ENCODE measurements around the gene CBFA2T3. TPM values are rescaled to one million over a fixed set of nuclear protein-coding genes. Genes with fewer than 3 reads are reported as not detected.

The CBFA2T3 gene
- total RNA-seq, 1 donor from 2014 or later, result not detected

DNA sequence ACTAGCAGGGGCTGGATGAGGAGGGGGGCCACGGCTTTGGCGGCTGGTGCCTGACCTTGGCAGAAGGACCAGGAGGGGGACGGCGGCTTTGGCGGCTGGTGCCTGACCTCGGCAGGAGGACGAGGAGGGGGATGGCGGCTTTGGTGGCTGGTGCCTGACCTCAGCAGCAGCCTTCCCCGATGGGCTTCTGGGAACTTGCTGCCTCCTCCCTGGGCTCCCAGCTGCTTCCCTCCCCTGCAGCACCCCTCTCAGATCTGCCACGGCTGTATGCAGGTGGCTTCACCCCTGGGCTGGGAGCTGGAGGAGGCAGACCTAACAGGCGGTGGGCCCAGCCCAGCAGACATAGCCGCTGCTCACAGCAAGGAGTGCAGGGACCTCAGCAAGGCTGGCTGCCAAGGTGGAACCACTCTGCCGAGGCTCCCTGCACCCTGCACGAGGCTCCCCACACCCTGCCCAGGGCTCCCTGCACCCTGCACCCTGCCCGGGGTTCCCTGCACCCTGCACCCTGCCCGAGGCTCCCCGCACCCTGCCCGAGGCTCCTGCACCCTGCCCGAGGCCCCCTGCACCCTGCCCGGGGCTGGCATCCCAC lies 38.4 kb upstream of the CBFA2T3 start:
- no peaks in the 10 kb centered on the region for H3K9me3 Mint-ChIP-seq (ENCODE audit: unreplicated experiment)
- TF ChIP-seq, protein P1, sequence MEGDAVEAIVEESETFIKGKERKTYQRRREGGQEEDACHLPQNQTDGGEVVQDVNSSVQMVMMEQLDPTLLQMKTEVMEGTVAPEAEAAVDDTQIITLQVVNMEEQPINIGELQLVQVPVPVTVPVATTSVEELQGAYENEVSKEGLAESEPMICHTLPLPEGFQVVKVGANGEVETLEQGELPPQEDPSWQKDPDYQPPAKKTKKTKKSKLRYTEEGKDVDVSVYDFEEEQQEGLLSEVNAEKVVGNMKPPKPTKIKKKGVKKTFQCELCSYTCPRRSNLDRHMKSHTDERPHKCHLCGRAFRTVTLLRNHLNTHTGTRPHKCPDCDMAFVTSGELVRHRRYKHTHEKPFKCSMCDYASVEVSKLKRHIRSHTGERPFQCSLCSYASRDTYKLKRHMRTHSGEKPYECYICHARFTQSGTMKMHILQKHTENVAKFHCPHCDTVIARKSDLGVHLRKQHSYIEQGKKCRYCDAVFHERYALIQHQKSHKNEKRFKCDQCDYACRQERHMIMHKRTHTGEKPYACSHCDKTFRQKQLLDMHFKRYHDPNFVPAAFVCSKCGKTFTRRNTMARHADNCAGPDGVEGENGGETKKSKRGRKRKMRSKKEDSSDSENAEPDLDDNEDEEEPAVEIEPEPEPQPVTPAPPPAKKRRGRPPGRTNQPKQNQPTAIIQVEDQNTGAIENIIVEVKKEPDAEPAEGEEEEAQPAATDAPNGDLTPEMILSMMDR (IDR thresholded peaks at IDR 0.05), result no peak
- no peaks in the 10 kb centered on the region for H3K4me1 Mint-ChIP-seq (ENCODE audit: unreplicated experiment)
- peaks cover 6% of the 10 kb centered on the region for H3K27me3 Mint-ChIP-seq (ENCODE audit: unreplicated experiment)
- no peaks in the 10 kb centered on the region for H3K36me3 Mint-ChIP-seq (ENCODE audit: unreplicated experiment)
- no peak overlapping the region for H3K4me3 Mint-ChIP-seq (ENCODE audit: unreplicated experiment)
- DNase-seq (ENCODE audit: extremely low spot score, unreplicated experiment), result no peak
- H3K27ac Mint-ChIP-seq (ENCODE audit: unreplicated experiment), result no peak overlapping the region

DNA sequence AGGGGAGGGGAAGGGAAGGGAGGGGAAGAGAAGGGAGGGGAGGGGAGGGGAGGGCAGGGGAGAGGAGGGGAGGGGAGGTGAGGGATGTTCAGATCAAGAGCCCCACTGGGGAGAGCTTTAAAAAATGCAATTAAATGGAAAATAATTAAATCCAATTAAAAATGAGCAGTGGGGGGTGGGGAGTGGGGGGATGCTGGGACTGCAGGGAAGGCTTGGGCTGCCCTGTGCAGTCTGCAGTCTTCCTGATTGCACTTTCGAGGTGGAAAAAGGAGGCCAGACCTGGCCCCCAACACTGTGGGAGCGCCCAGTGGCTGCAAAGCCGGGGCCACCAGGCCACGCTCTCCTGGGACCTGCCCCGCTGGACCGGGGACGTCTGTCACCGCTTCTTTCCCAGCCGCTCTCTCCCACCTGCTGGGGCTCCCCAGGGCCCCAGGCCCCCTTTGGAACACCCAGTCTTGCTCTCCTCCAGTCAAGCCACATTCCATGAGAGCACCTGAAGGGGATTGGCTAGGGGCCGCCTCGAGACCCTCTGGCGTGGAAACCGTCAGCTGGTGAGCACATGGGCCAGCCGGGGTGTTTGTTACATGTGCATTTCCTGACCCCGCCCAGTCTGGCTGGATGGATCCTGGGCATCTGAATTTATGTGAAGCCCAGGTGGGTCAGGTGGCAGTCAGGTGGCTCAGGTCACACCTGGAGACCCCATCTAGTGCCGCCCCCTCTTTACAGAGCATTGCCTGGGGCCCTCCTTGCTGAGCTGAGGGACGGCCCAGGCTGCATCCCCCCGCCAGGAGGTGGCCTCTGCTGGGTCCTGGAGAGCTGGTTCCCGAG lies 37.6 kb upstream of the CBFA2T3 start:
- Mint-ChIP-seq H3K9me3 (ENCODE audit: unreplicated experiment) (peaks cover under 1% of the 10 kb centered on the region), H3K27ac (ENCODE audit: unreplicated experiment) (no peak overlapping the region), H3K27me3 (ENCODE audit: unreplicated experiment) (peaks cover 6% of the 10 kb centered on the region), H3K36me3 (ENCODE audit: unreplicated experiment) (no peaks in the 10 kb centered on the region), H3K4me3 (ENCODE audit: unreplicated experiment) (no peak overlapping the region), H3K4me1 (ENCODE audit: unreplicated experiment) (no peaks in the 10 kb centered on the region)
- TF ChIP-seq, protein P1 (IDR thresholded peaks at IDR 0.05), result no peak
- DNase-seq (ENCODE audit: extremely low spot score, unreplicated experiment), result no peak

GRCh38 chr16:89013692-89014402 lies 36.8 kb upstream of the CBFA2T3 start:
- no peak for DNase-seq (ENCODE audit: extremely low spot score, unreplicated experiment)
- TF ChIP-seq, protein P1 (IDR thresholded peaks at IDR 0.05), result no peak
- H3K36me3 Mint-ChIP-seq (ENCODE audit: unreplicated experiment), result no peaks in the 10 kb centered on the region

GRCh38 chr16:89013111-89013510 lies 36.1 kb upstream of the CBFA2T3 start:
- H3K27ac Mint-ChIP-seq (ENCODE audit: unreplicated experiment), result no peak overlapping the region
- peaks cover 5% of the 10 kb centered on the region for H3K9me3 Mint-ChIP-seq (ENCODE audit: unreplicated experiment)
- H3K27me3 Mint-ChIP-seq (ENCODE audit: unreplicated experiment), result peaks cover under 1% of the 10 kb centered on the region
- H3K4me1 Mint-ChIP-seq (ENCODE audit: unreplicated experiment), result no peaks in the 10 kb centered on the region
- TF ChIP-seq, protein P1 (IDR thresholded peaks at IDR 0.05), result no peak
- no peak overlapping the region for H3K4me3 Mint-ChIP-seq (ENCODE audit: unreplicated experiment)
- no peaks in the 10 kb centered on the region for H3K36me3 Mint-ChIP-seq (ENCODE audit: unreplicated experiment)
- no peak for DNase-seq (ENCODE audit: extremely low spot score, unreplicated experiment)

More at GRCh38 chr16:89013692-89014402, 36.8 kb upstream of the CBFA2T3 start:
- H3K4me3 Mint-ChIP-seq (ENCODE audit: unreplicated experiment), result no peak overlapping the region
- no peak overlapping the region for H3K27ac Mint-ChIP-seq (ENCODE audit: unreplicated experiment)
- H3K4me1 Mint-ChIP-seq (ENCODE audit: unreplicated experiment), result no peaks in the 10 kb centered on the region
- peaks cover 6% of the 10 kb centered on the region for H3K27me3 Mint-ChIP-seq (ENCODE audit: unreplicated experiment)
- peaks cover 5% of the 10 kb centered on the region for H3K9me3 Mint-ChIP-seq (ENCODE audit: unreplicated experiment)

DNA sequence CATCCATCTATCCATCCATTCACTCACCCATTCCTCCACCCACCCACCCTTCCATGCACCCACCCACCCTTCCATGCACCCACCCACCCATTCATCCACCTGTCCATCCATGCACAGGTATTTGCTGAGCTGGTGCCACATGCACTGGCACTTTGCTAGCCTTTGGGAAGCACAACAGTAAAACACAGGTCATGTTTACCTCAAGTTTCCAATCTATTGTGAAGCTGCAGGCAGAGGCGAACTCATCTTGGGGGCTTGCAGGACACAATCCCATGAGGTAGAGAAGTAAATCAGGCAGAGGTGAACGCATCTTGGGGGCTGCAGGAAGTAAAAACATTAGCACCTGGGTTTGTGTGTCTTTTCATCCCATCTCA lies 35.6 kb upstream of the CBFA2T3 start:
- Mint-ChIP-seq H3K27ac (ENCODE audit: unreplicated experiment) (no peak overlapping the region), H3K9me3 (ENCODE audit: unreplicated experiment) (peaks cover 5% of the 10 kb centered on the region), H3K4me3 (ENCODE audit: unreplicated experiment) (no peak overlapping the region), H3K4me1 (ENCODE audit: unreplicated experiment) (no peaks in the 10 kb centered on the region), H3K27me3 (ENCODE audit: unreplicated experiment) (no peaks in the 10 kb centered on the region), H3K36me3 (ENCODE audit: unreplicated experiment) (no peaks in the 10 kb centered on the region)
- no peak for DNase-seq (ENCODE audit: extremely low spot score, unreplicated experiment)
- TF ChIP-seq, protein P1 (IDR thresholded peaks at IDR 0.05), result no peak
